T47D (cell line): Measurements from ENCODE around the gene BRF1.
A peak's percentile ranks its signal among the peaks of the same experiment; 100 is the strongest.
"Not testable (repeated sequence)": the region's sequence is repeated elsewhere in the genome, so short reads cannot be mapped to it uniquely, and the experiment has no call there.

Source experiments
- DNase-seq, 2 experiments: peaks; one replicate each; pipeline versions ENCODE4 v3.0.0 to v3.0.0-alpha.2; 2011 to 2012; ENCODE audit warnings: low read depth in 1 of 2, low spot score in 1 of 2
- JUND ChIP-seq: IDR thresholded peaks from 2 replicates; pipeline ENCODE4 v1.6.1; 2012; ENCODE audit warnings: low read depth
- in situ Hi-C: cut with HindIII; loops from 2 replicates; pipeline ENCODE4 v1.10.0; 2016; ENCODE audit warnings: low sequenced_read_pairs, low pct_unique_long_range_greater_than_20kb

The BRF1 gene

DNA sequence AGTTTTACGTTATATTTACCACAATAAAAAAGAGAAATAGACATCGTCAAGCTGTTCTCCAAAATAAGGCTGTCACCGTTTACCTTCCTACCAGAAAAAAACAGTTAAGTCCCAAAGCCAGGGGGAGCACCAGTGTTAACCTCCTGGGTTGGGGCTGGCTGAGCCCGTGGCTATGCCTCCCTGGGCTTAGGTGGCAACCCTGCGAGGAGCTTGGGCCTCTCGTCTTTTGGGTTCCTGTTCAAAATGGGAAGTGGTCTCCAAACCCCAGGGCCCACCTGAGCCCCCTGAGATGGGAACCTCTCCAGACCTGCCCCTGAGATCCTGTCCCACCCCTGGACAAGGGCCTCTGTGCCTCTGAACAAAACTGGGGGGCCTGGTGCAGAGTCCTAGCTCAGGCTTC is 36.6 kb upstream of the BRF1 start:
- DNase-seq: no peak

GRCh38 chr14:105336477-105337287 is 35.9 kb upstream of the BRF1 start:
- in situ Hi-C loops: no loop called here
- DNase-seq: no peak
- TF ChIP-seq JUND: no peak

More for the DNA sequence above, 36.6 kb upstream of the BRF1 start:
- in situ Hi-C loops: no loop called here
- TF ChIP-seq JUND: no peak

GRCh38 chr14:105335735-105336476 is 35.1 kb upstream of the BRF1 start:
- no peak for TF ChIP-seq JUND
- no peak for DNase-seq
- in situ Hi-C loops: no loop called here

- DNase-seq, in situ Hi-C loops: not testable (repeated sequence)
These were observed 34.4 kb upstream of the BRF1 start for GRCh38 chr14:105335231-105335542.

GRCh38 chr14:105334383-105335230 is 33.8 kb upstream of the BRF1 start:
- no peak for TF ChIP-seq JUND
- in situ Hi-C loops: no loop called here

GRCh38 chr14:105333613-105334364 is 33.0 kb upstream of the BRF1 start:
- no peak for DNase-seq
- TF ChIP-seq JUND: no peak
- in situ Hi-C loops: no loop called here

More at GRCh38 chr14:105334383-105335230, 33.8 kb upstream of the BRF1 start:
- DNase-seq: peak in 1 of 2 experiments; percentile 55

- DNase-seq: no peak
- in situ Hi-C loops: no loop called here
- TF ChIP-seq JUND: no peak
These were observed 32.3 kb upstream of the BRF1 start for GRCh38 chr14:105333020-105333490.

- DNase-seq: no peak
- in situ Hi-C loops: no loop called here
- no peak for TF ChIP-seq JUND
These were observed 31.6 kb upstream of the BRF1 start for GRCh38 chr14:105332350-105332874.

DNA sequence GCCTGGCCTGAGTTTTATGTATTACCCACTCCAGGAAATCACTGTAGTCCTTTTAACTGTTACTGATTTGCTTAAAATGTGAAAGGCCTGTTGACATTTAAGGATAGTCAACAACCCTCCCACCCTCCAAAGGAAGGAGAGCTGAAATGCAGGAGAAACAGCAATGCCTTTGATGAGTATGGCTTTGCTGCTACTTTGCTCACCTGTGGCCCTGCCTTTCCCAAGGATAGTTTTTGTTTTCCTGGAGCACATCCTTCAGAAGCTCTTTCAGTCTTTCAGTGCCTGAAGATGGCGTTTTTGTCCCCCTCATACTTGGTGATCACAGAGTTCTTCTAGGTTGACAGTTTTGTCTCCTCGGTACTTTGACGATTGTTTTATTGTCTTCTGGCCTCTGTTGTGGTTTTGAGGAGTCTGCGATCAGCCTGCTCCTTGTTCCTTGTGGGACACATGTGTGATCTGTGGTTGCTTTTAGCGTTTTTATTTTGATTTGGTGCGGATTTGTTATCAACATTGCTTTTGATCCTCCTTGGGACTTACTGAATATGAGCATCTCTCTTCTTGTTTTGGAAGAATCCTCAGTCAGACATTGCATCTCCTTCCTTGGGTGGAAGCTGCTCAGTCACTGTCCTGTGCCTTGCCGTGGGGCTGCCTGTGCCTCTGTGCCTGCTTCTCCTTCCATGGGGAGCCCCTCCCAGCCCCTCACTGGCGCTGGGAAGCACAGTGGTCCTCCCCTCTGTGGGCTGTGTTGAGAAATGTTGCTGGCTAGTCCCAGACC is 31.0 kb upstream of the BRF1 start:
- in situ Hi-C loops: no loop called here
- no peak for TF ChIP-seq JUND
- DNase-seq: no peak

DNA sequence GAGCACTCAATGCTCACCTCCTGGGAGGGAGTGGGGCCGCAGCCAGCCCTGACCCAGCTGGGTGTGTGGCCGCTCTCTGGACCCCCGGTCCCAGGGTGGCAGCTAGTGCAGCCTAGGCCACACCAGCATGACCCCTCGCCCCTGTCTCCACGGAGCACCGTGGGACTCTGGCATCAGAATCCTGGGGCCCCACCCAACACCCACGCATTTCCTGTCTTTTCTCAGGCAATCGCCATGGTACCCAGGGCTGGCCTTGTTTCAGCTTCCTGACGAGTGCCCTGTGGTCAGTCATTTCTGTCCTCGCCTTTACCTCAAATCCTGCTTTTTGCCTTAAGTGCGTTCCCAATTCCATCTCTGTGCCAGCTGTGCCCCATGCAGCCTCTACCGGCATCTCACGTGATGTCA is 29.7 kb upstream of the BRF1 start:
- in situ Hi-C loops: no loop called here
- TF ChIP-seq JUND: no peak
- no peak for DNase-seq
